HUDEP-2 (cell line): ENCODE measurements around the gene GMIP.
A peak's percentile ranks its signal among the peaks of the same experiment; 100 is the strongest.
"Not testable (repeated sequence)": the region's sequence is repeated elsewhere in the genome, so short reads cannot be mapped to it uniquely, and the experiment has no call there.

Experiments
- DNase-seq, 76 experiments: peaks; one replicate each; lab custom pipeline; 2025; ENCODE audit not compliant: unreplicated experiment in 76 of 76; lab: John Stamatoyannopoulos, UW

Gene GMIP

DNA sequence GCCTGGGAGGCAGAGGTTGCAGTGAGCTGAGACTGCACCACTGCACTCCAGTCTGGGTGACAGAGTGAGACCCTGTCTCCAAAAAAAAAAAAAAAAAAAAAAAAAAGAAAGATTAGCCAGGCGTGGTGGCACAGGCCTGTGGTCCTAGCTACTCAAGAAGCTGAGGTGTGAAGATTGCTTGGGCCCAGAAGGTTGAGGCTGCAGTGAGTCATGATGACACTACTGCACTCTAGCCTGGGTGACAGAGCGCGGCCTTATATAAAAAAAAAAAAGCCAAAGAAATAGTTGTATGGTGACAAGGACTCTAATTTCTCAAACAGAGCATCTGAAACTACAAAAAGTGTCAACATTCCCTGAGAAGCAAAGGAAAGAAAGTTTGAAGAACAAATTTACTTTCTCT, 28.4 kb downstream of the GMIP start:
- no peak for DNase-seq

DNA sequence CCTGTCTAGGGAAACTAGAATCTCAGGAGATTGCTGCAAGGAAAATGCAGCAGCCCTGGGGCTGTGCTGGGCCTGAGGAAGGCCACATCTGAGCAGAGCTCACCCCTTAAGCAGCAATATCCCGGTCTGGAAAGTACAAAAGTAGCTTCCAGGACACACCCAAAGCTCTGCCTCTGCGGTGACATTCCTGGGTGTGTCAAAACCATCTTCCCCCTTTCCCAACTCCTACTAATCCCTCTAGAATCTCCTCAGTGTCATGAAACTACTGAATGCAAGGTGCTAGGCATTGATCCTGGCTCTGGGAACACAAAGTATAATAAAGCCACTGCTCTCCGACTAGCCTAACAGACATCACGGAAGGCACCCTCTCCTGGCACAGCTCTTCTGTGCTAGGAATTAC, 30.0 kb downstream of the GMIP start:
- no peak for DNase-seq

DNA sequence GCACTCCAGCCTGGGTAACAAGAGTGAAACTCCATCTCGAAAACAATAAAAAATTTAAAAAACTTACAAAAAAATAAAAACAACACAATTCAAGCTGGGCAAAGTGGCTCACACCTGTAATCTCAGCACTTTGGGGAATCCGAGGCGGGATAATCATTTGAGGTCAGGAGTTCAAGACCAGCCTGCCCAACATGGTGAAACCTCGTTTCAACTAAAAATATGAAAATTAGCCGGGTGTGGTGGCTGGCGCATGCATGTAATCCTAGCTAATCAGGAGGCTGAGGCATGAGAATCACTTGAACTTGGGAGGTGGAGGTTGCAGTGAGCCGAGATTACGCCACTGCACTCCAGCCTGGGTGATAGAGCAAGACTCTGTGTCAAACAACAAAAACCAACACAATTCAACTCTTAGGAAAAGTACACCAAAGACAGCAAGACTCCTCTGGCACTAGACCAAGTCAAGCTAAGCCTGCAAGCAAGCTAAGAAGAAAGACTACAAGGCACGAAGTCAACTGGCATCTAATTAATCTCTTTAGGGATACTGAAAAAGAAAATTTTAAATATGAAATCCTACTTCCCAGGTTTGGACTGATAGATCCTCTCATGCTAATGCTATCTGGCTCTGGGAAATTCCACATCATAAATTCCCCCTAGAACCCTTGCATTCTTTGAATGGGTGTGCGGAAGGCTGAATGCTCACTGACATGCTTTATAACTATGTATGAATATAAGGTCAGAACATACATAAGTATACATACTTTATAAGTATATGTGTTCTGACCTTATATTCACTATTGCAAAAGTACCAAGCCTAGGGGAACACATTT, 32.9 kb downstream of the GMIP start:
- DNase-seq, result no peak

DNA sequence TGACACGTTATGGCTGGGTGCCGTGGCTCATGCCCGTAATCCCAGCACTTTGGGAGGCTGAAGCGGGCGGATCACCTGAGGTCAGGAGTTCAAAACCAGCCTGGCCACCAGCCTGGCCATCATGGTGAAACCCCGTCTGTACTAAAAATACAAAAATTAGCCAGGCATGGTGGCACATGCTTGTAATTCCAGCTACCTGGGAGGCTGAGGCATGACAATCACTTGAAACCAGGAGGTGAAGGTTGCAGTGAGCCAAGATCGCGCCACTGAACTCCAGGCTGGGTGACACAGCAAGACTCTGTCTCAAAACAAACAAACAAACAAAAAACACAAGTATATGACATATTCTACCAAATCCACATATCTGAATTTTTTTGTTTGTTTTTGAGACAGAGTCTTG, 36.8 kb downstream of the GMIP start:
- DNase-seq, result not testable (repeated sequence)

- peak in 12 of 76 experiments; percentile 7 to 59 (median 12) for DNase-seq
These were observed 37.4 kb downstream of the GMIP start for GRCh38 chr19:19606021-19606420.

DNA sequence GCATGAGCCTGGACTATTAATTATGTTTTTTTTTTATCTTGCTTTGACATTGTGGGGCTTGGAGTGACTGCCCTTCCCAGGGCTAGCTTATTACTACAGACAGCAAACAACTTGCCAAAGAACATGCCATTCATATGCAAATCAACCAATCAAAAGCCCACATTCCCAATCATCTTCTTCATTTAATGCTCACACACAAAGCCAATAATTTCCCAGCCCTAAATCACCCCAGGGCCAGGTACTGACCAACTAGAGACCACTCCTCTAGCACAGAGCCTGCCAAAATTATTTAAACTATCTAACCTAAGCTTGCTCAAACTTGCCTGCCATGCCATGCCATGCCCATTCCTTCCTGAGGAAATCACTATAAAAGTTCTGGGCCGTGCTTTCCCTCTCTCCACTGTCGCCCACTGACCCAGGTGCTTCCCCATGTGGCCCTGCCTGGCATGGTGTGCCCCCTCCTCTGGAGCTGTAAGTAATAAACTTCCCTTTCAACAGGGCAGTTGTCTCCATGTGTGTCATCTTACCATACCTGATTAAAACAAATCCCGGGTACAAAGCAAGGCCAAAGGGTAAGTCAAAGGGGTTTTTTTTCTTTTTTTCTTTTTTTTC, 40.6 kb downstream of the GMIP start:
- DNase-seq, result no peak

DNA sequence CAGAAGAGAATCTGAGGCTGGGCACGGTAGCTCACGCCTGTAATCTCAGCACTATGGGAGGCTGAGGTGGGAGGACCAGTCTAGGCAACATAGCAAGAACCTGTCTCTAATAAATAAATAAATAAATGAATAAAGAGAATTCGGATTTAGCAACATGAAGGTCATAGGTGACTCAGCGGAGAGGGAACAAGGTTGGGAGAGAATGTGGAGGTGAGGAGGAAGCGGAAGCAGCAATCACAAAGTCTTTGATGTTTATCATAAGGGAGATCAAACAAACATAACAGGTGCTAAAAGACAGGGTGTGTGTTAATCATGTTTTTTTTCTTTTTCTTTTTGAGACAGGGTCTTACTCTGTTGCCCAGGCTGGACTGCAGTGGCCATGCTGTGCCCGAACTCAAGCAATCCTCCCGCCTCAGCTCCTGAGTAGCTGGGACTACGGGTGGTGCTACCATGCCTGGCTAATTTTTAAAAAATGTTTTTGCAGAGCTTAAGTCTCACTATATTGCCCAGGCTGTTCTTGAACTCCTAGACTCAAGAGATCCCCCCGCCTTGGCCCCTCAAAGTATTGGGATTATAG, 41.2 kb downstream of the GMIP start:
- DNase-seq, result no peak

GRCh38 chr19:19600793-19601330, 42.6 kb downstream of the GMIP start:
- no peak for DNase-seq

GRCh38 chr19:19598728-19599451, 44.6 kb downstream of the GMIP start:
- DNase-seq, result not testable (repeated sequence)

GRCh38 chr19:19597809-19598306, 45.6 kb downstream of the GMIP start:
- no peak for DNase-seq

DNA sequence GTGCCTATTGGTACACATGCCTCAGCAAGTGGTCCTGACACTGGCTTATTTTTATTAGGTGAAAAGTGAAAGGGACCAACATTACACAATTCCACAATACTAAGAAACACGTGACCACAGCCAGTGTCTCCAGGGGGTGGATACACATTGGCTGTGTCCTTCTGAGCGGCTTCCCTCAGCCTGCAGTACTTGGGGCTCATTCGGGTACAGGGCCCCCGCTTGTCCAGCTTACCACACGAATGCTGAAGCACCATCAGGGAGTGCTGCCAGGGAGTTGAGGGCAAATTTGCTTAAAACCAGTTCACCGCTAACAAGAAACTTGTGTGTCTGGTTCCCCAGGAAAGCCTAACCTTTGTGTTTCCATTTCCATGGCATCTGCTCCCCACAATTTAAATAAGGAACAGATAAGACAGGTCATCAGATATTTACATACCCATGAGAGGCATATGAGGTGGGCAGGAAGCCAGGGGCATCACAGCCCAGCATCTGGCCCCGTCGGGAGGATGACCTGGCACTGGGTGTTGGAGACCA, 48.2 kb downstream of the GMIP start:
- DNase-seq, result no peak

GRCh38 chr19:19594381-19594780, 49.1 kb downstream of the GMIP start:
- DNase-seq, result no peak

- no peak for DNase-seq
These were observed 50.8 kb downstream of the GMIP start for GRCh38 chr19:19592690-19593089.

DNA sequence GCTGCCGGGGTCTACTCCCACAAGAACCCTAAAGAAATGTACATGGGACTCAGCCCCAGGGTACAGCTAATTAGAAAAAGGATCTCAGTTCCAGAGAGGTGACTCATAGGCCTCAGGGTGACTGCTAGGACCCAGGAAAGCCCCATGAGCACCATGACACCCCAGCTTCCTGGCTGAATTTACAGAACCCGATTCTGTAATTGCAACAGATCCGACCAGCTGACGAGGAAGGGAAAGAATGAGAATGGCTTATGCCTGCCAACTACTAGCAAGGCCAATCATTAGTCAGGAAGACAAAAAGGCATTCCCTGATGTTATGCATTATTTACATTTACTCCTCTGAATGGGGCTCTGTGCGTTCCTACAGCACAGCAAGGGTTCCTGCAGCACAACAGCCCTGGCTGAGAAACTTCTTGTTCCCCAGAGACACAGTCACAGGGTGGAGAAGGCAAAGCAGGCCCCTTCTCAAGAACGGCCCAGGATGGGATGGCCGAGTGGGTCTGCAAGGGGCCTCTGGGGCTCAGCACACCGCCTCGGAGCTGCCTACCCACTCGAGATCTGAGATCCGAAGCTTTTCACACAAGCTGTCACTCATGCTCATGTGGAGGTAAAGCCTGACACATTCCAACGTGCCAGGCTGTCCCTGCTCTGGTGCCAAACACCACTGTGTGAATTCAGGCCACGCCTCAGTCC, 52.2 kb downstream of the GMIP start:
- no peak for DNase-seq

DNA sequence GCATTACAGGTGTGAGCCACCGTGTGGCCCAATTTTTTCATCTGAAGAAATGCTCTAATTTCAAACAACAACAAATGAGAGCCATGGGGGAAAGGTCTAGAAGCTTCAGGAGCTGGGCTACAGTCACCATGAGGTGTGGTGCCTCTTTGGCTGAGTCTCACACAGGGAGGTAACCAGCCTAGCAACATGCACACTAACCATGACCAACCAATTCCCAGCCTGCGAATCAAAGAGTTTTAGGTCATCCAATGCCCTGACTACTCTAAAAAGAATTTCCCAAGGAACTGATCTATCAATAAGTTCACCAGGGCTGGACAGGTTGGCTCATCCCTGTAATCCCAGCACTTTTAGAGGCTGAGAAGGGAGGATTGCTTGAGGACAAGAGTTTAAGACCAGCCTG, 54.9 kb downstream of the GMIP start:
- no peak for DNase-seq

- no peak for DNase-seq
These were observed 55.7 kb downstream of the GMIP start for GRCh38 chr19:19587771-19588170.

DNA sequence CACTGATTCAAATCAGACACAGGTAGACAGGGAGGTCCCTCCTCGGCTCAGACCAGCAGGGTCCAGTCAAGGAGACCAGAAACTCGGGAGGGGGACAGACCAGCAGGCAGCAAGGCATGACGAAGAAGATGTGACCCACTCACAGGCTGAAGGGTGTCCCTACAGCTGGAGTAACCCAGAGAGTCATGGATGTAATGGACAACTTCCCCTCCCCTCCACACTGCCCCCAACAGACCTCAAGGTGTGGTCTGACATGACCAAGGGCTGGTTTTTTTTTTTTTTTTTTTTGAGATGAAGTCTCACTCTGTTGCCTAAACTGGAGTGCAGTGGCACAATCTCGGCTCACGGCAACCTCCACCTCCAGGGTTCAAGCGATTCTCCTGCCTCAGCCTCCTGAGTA, 59.1 kb downstream of the GMIP start:
- DNase-seq, result no peak

- DNase-seq, result no peak
These were observed 61.0 kb downstream of the GMIP start for GRCh38 chr19:19582471-19582870.

- no peak for DNase-seq
These were observed 62.1 kb downstream of the GMIP start for GRCh38 chr19:19581391-19581790.

- DNase-seq, result no peak
These were observed 63.0 kb downstream of the GMIP start for GRCh38 chr19:19580418-19580817.
